Erythroblast (primary cell): Measurements from ENCODE around the gene PCDHA4.

ENCODE experiments used
- GATA1 ChIP-seq: IDR thresholded peaks from 2 replicates; pipeline ENCODE4 v1.6.1; 2011; ENCODE audit warnings: low read depth, mild to moderate bottlenecking, control low read depth, low read length, moderate library complexity
- POLR2A ChIP-seq: IDR thresholded peaks from 2 replicates; pipeline ENCODE4 v1.6.1; 2011; ENCODE audit warnings: mild to moderate bottlenecking, low read length

GRCh38 chr5:140827704-140828361, 21.0 kb downstream of the PCDHA4 start, which contains the start of gene PCDHA6:
- no peak for TF ChIP-seq POLR2A
- no peak for TF ChIP-seq GATA1
